GM19468 (cell line): Measurements from ENCODE around the gene MCAM.

ENCODE experiments used
- ATAC-seq: cut with Tn5 transposase; IDR thresholded peaks from one replicate; pipeline ENCODE4 v1.9.1; 2021; ENCODE audit warnings: mild to moderate bottlenecking, moderate library complexity, moderate number of reproducible peaks; ENCODE audit not compliant: unreplicated experiment; ENCODE audit errors: extremely low read depth

MCAM gene, protein sequence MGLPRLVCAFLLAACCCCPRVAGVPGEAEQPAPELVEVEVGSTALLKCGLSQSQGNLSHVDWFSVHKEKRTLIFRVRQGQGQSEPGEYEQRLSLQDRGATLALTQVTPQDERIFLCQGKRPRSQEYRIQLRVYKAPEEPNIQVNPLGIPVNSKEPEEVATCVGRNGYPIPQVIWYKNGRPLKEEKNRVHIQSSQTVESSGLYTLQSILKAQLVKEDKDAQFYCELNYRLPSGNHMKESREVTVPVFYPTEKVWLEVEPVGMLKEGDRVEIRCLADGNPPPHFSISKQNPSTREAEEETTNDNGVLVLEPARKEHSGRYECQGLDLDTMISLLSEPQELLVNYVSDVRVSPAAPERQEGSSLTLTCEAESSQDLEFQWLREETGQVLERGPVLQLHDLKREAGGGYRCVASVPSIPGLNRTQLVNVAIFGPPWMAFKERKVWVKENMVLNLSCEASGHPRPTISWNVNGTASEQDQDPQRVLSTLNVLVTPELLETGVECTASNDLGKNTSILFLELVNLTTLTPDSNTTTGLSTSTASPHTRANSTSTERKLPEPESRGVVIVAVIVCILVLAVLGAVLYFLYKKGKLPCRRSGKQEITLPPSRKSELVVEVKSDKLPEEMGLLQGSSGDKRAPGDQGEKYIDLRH

DNA sequence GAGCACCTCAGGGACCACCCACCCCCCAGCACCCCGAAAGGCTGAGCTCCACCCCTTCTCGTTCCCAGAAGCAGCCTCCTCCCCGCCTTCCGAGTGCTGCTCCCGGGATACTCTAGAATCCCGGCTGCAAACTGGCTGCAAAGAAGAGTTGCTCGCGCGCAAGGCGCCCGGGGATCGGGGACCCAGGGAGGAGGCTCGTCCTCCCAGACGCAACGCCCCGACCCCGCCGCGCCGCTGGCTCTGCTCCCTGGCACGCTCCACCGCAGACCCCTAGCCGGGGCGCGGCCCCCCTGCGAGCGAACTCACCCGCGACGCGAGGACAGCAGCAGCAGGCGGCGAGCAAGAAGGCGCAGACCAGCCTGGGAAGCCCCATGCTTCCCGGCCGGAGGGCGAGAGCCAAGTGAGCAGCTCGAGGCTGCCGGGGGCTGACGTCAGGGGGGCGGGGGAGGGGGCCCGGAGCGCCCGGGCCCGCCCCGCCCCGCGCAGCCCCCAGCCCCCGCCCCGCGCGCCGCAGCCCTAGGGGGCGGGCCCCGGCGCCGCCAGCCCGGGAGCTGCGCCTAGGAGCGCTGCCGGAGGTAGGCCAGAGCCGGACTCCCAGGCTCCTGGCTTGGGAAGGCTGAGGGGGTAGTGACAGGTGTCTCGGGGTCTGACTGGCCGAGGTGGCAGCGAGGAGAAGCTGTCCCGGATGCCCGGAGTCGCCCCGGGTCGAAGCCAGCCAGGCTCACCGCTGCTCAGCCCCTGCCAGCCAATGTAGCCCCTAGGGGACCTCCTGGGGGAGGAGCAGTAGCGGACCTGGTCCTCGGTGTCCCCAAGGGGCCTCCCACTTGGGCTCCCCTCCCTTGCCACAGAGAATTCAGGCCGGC, at the start of gene MCAM:
MCAM (minus strand) TSS at position 402 of the 863 bp plus-strand sequence; CDS start at position 373, 29 bp downstream.
- ATAC-seq, result no peak

DNA sequence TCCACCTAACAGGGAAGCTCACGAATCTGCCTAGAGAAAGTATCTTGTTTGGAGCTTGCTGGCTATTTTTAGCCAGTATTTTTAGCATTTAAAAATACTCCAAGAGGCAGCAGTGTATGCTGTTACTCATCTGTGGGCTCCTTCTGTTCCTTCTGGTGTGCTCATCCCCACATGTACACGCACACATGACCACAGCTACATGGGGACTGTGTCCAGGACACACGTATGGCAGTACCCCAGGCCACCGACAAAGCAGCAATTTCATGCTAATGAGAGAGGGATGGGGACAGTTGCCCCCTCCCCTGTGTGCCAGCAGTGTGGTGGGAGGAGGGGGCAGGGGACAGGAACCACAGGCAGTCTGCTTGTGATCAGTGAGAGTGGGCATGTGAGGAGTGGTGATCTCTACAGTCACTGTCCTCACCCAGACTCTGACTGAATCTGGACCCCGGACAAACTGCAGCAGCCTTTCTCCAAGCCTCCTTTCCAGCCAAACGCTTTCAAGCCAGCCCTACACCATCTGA, 48.2 kb upstream of the MCAM start:
- ATAC-seq, result no peak

DNA sequence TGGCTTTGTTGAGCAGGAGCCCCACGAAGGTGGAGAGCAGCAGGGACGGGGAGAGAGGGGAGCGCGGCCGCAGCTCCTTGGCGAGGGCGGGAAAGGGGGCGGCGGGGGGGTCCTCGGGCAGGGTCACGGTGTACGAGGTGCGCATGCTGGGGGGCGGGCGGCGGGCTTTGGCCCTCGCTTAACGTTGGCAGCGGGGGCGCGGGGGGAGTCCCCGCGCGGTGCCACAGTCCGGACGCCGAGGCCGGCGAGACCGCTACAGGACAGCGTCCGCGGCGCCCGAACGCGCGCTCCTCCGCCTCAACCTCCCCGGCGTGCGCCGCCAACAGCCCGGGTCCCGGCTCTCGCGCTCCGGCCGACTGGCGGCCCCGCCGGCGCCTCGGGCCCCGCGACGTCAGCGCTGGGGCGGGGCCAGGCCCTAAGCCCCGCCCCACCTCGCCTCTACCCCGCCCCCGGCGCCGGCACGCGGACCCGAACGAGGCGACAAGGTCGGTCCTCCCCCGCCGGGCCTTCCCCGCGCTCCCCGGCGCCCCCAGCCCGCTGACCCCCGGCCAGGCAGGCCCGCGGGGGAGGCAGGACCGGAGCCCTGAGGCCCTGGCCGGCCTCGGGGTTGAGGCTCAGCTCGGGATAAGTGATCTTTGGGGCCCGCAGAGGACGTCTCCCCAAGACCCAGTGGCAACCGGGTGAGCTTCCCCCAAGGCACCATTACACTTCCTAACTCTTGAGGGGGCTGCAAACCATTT, 47.1 kb upstream of the MCAM start:
- no peak for ATAC-seq

DNA sequence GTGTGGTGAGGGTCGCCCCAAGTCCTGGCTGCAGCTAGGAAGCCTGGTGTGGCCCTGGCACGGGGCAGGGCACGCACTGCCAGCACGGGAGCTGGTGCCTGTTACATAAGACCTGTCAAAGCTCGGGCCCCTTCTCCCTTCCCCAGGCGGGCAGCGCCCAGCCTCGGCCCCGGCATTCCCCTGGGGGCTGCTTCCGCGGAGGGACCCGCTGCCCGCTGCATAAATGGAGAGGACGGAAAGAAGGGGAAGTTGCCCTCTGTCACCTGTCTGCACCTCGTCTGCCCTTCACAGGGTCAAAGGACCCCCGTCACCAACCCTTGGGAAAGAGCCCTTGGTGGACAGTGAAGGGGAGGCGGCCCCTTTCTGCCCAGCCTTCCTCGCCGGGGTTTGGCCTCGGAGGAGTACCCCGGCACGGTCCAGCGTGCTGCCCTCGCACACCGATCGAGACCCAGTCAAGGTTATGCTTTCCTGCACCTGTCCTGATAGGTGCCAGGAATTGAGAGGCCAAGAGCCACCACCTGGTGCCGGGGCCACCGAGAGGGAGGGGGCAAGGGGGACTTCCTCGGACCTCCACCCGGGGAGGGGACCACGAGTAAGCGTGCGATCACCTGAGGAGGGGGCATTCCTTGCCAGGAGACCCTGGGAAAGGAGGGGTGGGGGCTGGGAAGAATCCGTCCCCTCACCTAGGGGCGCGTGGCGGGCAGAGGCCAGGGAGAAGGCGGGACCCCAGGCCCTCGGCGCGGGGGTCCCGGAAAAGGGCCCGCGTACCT, 46.3 kb upstream of the MCAM start:
- no peak for ATAC-seq

DNA sequence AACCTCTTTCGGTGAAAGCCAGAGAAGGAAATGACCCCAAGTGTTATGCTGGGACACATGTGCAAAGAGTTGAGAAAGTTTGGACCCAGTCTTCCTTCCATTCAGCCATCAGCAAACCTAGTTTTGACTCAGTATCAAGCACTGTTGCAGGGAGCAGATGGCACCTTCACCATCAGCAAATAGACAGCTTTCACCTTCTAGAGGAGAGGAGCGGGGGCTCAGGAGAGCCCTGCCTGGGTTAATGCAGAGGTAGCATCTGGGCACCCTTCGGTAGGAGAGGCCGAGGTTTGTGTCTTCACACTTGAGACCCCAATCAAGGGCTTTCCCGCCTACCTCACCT, 45.8 kb upstream of the MCAM start:
- no peak for ATAC-seq

DNA sequence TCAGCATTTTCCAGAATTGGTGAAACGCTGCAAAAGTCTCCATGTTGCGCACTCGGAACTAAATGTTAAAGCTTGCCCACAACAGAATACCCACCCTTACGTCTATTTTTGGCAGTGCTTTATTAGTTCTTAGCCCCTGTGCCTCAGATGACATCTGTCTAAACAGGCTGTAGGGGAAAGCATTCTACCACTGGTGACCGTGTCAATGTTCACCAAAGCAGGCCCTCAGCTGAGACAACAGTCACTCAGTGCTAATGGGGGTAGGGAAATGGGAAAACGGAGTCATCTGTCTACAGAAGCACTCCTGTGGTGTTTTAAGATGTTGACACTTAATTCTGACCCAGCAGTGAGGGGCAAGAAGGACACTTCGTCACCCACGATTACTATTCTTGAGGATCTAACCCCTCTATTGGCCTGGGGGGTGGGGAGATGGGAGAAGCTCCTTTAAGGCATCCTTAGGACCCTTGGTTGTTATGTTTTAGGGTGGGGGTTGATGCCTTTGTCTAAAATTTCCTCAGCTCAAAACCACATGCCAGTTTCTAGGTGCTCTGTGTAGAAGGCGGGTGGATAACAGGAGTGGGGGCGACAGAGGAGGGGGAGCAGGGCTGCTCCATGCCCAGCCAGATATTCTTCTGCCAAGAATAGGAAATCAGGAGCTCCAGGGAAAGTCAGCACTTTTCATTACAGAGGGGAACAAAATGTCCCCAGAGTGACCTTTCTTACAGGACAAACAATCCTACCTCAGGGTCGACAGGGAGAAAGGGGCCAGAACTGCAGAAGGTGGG, 45.2 kb upstream of the MCAM start:
- no peak for ATAC-seq

DNA sequence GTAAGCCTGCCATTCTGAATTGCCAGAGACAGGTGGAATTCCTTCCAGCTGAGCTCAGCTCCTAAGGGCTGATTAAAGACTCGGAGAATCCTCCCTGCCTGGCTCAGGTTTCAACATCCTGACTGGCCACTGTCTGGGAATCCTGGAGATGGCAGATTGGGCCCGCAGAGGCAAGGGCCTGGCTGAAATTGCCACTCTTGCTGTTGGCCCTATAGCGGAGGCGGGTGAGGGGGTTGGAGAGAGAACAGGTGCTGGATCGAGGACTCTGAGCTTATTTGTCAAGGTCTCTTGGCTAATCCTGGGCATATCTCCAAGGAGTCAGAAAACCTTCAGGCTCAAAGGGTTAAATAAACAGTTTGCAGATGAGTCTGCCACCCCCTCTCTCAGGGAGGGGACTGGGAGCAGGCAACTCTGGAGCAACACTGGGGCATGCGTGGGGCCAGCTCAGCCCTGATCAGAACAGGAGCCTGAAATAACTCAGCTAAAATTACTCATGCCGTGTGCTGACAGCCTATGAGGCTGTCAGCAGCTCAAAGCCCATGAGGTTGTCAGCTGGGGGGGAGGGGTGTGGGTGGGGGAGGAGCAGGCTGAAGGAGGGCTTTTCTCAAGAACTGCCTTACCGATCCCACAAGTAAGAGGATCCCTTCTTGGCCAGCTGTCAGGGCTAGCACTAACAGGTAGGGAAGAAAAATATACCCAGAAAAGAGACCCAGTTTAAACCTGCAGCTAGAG, 44.3 kb upstream of the MCAM start:
- no peak for ATAC-seq

DNA sequence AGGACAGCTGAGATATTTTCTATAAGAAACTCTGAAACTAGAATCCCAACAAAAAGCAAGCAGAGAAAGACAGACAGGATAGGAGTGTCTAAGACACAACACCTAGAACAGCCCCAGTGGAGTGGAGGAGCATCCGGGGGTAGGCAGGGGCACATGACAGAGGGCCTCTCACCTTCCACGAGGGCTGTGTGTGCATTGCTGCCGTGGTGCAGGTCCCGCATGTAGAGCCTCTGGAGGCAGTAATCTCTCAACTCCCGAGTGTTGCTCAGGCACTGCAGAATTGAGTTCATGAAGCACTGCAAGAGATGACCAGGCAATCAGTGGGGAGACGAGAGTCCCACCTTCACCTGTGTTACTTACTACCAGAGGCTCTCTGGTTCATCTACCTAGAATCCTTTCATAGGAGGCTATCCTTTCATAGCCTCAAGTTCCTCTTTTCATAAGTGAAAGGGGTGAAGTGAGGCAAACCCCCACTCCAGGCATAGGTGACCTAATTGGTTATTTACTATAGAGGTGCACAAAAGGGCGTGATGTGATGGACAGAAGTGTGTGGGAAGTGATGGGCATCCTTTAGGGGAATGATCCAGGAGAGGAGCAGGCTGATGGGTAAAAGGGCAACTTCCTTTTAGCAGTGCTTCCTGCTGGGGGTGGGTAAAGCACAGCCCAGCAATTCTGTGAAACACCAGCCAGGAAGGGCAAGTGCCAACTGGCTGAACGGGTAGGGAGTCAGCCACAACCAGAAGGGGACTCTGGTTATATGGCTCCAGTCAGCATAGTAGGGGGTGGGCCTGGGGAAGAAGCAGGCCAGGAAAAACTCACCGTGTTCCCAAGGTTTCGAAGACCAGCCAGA, 42.7 kb upstream of the MCAM start:
- ATAC-seq, result no peak

DNA sequence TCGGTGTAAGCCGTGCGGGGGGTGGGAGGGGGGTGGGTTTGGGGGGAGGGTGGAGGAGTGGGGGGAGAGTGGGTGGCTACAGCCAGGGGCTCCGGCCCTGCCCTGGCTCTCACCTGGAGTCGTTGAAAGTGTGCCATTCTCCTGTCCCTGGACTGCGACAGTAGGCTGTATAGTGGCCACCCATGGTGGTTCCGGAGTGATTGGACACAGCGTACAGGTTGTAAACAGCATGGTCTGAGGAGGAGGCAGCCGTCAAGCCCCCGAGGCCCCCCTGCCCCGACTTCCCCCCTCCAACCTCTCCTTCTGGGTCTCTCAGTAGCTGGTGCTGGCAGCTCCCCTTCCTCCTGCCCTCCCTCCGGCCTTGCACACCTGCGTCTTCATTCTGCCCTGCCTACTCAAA, 40.1 kb upstream of the MCAM start:
- no peak for ATAC-seq

DNA sequence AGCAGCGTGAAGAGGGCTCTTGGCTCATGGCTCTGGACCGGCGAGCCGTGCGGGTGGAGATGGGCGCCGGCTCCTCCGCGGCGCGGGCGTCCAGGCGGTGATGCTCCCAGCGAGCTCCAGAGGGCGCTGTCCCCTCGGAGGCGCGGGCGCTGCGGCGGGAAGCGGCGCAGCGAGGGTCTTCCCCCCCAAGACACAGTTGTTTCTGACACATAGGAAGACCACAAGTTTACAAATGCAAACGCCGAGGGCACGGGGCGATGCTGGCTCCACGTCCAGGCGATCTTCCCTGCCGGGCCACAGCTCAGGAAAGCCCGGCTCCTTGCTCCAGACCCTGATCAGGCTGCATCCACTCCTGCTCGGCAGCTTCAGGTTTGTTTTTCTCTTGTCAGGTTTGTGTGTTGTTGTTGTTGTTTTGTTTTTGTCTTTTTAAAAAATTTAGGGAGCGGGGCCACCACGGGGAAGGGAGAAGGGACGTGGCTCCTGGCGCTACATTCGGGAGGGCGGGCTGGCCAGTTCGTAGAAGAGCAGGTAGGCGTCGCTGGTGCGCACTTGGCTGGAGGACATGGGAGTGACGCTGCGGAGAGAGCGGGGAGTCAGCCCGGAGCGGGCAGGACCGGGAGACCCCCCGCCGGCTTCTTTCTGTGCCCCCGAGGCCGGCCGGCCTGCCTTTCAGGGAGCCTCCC, 39.6 kb upstream of the MCAM start:
- ATAC-seq, result no peak

DNA sequence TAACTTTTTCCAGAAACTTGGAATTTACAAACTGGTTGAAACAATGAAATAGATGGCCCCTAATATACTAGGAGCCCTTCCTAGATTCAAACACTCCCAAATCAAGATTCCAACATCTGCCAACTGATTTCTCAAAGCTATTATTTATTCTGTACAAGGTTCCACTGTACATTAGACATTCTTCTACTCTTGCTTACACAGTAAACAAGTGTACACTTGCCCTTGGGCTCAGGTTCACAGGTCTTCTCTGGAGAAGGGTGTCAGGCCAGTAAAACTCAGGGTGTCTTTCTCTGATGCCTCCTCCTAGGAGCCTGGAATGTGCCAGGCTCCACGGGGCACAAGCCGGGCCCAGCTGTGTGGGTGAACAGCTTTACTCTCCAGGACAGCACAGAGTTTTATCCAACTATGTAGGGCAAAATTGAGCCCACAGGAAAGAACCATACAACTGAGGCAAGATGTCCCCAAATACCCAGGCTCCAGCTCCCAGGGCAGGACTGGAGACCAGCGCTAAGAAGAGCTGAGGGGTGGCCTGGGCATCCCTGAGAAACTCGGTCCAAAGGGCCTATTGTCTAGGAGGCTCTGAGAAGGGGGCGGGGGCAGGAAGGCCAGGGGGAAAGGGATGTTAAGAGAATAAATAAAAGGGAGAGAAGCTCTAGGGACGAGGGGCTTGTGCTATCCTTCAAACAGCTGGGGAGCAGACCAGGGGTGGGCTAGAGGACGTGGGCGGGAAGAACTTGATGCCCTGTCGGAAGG, 38.3 kb upstream of the MCAM start:
- ATAC-seq, result no peak

DNA sequence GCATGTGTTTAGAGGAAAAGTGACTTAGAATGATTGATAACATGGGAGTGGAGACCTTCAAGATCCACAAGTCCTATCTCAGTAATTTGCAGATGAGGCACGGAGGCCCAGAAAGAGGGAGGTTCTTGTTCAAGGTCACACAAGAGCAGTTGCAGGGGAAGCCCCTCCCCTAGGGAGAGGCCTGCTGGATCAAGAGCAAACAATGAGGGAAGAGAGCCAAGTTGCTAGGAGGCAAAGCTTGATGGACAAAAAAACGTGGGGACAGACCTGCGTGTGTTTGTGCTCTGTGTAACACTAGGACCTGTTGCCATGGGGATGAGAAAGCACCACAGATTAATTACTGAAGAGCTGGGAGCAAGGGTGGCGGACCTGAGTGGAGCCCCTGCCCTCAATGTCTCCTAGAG, 35.9 kb upstream of the MCAM start:
- no peak for ATAC-seq

DNA sequence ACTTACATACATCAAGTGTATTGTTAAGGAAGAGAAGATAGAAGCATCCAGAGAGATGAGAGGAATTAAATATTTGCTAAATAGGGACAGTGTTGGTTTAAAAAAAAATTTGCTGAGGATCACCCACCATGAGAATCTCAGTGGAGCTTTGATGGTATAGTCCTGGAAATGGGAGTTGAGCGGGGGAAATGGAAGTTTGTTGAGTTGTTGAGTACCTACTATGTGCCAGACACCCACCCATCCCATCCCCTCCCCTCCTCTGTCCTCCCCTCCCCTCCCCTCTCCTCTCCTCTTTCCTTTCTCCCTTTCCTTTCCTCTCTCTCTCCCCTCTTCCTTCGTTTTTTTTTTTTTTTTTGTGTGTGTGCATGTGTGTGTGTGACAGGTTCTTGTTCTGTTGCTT, 34.3 kb upstream of the MCAM start:
- ATAC-seq, result no peak

DNA sequence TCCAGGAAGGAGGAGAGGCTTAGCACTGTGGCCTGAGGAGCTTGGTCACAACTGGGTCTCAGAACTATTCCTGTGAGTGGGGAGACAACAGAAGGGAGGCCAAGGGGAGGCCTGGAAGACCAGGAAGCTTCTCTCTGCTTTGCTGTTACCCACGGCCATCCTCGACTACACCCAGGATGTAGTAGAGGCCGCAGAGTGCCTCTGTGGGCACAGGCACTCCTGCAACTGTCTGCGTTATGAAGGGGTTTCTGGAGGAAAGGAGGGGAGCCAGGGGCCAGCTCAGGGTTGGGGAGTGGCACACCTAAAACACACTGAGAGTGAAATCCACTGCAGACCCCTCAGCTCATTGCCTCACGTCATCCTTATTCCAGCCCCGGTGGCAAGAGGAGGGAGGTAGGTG, 33.4 kb upstream of the MCAM start:
- no peak for ATAC-seq

DNA sequence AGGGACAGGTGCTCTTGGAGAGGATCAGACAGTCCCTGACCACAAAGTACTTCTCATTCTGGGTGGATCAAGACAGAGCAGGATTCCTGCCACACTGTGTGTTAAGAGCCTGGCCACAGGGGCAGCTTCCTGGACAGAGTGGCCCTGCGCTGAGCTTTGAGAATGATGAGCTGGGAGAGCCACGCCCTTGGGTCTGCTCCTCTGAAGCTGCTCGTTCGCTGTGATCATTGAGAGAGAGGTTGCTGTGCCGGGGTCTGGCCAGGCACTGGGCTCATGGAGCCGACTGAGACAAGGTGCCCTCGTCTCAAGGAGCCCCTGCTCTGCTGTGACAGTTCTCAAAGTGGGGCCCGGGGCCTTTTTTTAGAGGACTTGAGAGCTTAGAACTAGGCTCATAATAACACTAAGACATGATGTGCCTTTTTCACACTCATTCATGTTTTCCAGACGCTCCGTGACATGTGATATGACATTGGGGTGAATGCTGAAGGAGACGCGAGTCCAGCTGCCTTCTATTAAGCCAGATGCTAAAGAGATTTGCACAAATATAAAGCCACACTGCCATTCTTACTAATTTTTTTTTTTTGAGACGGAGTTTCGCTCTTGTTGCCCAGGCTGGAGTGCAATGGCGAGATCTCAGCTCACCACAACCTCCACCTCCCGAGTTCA, 31.1 kb upstream of the MCAM start:
- ATAC-seq, result no peak
